Measurements from ENCODE around the gene ZNF592.

- TF ChIP-seq POLR2A (IDR thresholded peaks at IDR 0.05) (no peak), CTCF (IDR thresholded peaks at IDR 0.05 in 8 of 11, conservative IDR thresholded peaks at IDR 0.05 in 3 of 11) (no peak)
These were observed 106.7 kb downstream of the ZNF592 start for GRCh38 chr15:84855136-84855535.

Measured in spleen (tissue), 7 donors.